Endothelial cell of umbilical vein (primary cell): ENCODE data around the gene TMEM250. TPM values are rescaled to one million over a fixed set of nuclear protein-coding genes. Genes with fewer than 3 reads are reported as not detected.

Source experiments
- BruUV-seq: library from RNA; stranded (reverse); fragments of 400-500 nt; replicated peaks from 2 replicates; lab custom pipeline; 2021; lab: Mats Ljungman, UMichigan
- CTCF ChIA-PET: fragments of 300-600, 350-600 bp; sonication (Branson Sonifier 250); formaldehyde crosslinking; loops from one replicate; lab custom pipeline; 2021; ENCODE audit warnings: antibody characterized with exemption, inconsistent platforms; lab: Charles Lee
- POLR2A ChIA-PET: fragments of 300-600, 350-600 bp; sonication (Branson Sonifier 250); formaldehyde crosslinking; loops from one replicate; lab custom pipeline; 2021; ENCODE audit warnings: antibody characterized with exemption, inconsistent platforms; lab: Charles Lee
- DNase-seq: peaks from one replicate; pipeline ENCODE4 v3.0.0-alpha.2; 2011; ENCODE audit warnings: low read depth, low spot score
- FAIRE-seq: peaks from 2 replicates; lab custom pipeline; 2011; peaks lifted over from hg19 to GRCh38; lab: Jason Lieb, UNC
- H2AFZ ChIP-seq: 2 replicates; pipeline ENCODE4 v1.6.0; 2012; ENCODE audit warnings: low read depth, low read length, control low read depth, inconsistent platforms
- H3K27ac ChIP-seq: 2 replicates; pipeline ENCODE4 v1.5.1; 2011; ENCODE audit warnings: low read depth, mild to moderate bottlenecking, control low read depth, low read length, moderate library complexity; ENCODE audit not compliant: insufficient read depth
- H3K27me3 ChIP-seq, 2 experiments: 2 replicates each; pipeline versions ENCODE4 v1.6.0 to v1.6.1; 2011; ENCODE audit warnings: low read length in 2 of 2, mixed read lengths in 1 of 2; ENCODE audit not compliant: control insufficient read depth in 2 of 2, insufficient read depth in 2 of 2
- H3K36me3 ChIP-seq, 2 experiments: 2 replicates in 1 of 2; 3 replicates in 1 of 2; pipeline ENCODE4 v1.5.1; 2011; ENCODE audit warnings: low read length in 2 of 2, mild to moderate bottlenecking in 1 of 2, moderate library complexity in 1 of 2; ENCODE audit not compliant: control insufficient read depth in 2 of 2, insufficient read depth in 2 of 2; ENCODE audit errors: extremely low read depth in 1 of 2
- H3K4me1 ChIP-seq: 3 replicates; pipeline ENCODE4 v1.5.1; 2011; ENCODE audit warnings: mild to moderate bottlenecking, low read length; ENCODE audit not compliant: control insufficient read depth, insufficient read depth; ENCODE audit errors: extremely low read depth
- H3K4me2 ChIP-seq: 2 replicates; pipeline ENCODE4 v1.6.1; 2011; ENCODE audit warnings: low read length, control low read depth, mixed read lengths; ENCODE audit not compliant: insufficient read depth
- H3K4me3 ChIP-seq, 3 experiments: fragments of 200-600 bp in 1 of 3; sonication (generic), shearing (Covaris generic) in 1 of 3; replicated peaks in 1 of 3; 2 replicates each; pipeline ENCODE4 v1.5.1; 2011 to 2016; ENCODE audit warnings: control low read depth in 3 of 3, low read length in 3 of 3, mild to moderate bottlenecking in 2 of 3, inconsistent platforms in 1 of 3, low read depth in 1 of 3, moderate library complexity in 1 of 3; ENCODE audit not compliant: insufficient read depth in 1 of 3
- H3K79me2 ChIP-seq: 2 replicates; pipeline ENCODE4 v1.6.0; 2012; ENCODE audit warnings: low read length, inconsistent platforms; ENCODE audit not compliant: control insufficient read depth, insufficient read depth
- H3K9ac ChIP-seq: replicated peaks from 2 replicates; pipeline ENCODE3; 2011; ENCODE audit warnings: low read length, control low read depth; ENCODE audit not compliant: insufficient read depth; ENCODE audit errors: extremely low read depth
- H3K9me1 ChIP-seq: replicated peaks from 3 replicates; pipeline ENCODE4 v1.6.0; 2011; ENCODE audit warnings: mild to moderate bottlenecking, low read length; ENCODE audit not compliant: control insufficient read depth, insufficient read depth; ENCODE audit errors: extremely low read depth
- H3K9me3 ChIP-seq: replicated peaks from 2 replicates; pipeline ENCODE4 v1.5.1; 2012; ENCODE audit warnings: low read length, inconsistent platforms; ENCODE audit not compliant: control insufficient read depth, insufficient read depth
- H4K20me1 ChIP-seq: replicated peaks from 2 replicates; pipeline ENCODE3; 2011; ENCODE audit warnings: mild to moderate bottlenecking, low read length; ENCODE audit not compliant: control insufficient read depth, insufficient read depth; ENCODE audit errors: extremely low read depth
- CTCF ChIP-seq, 2 donors: IDR thresholded peaks; 1 replicate in 1 of 2; 2 replicates in 1 of 2; pipeline ENCODE4 v1.5.1; 2011; ENCODE audit warnings: low read length in 2 of 2, mild to moderate bottlenecking in 2 of 2, moderate library complexity in 2 of 2, control low read depth in 1 of 2, inconsistent platforms in 1 of 2, low read depth in 1 of 2; ENCODE audit not compliant: insufficient read depth in 1 of 2; ENCODE audit errors: extremely low read depth in 1 of 2
- EZH2 ChIP-seq: IDR thresholded peaks from 2 replicates; pipeline ENCODE4 v1.6.1; 2012; ENCODE audit warnings: borderline replicate concordance, low read depth, mild to moderate bottlenecking, moderate library complexity, low read length, inconsistent platforms; ENCODE audit not compliant: severe bottlenecking
- FOS ChIP-seq: IDR thresholded peaks from 2 replicates; pipeline ENCODE4 v1.6.1; 2011; ENCODE audit warnings: mild to moderate bottlenecking, low read length, moderate library complexity, borderline replicate concordance; ENCODE audit not compliant: insufficient read depth
- GATA2 ChIP-seq: IDR thresholded peaks from 2 replicates; pipeline ENCODE4 v1.7.0; 2011; ENCODE audit warnings: low read depth, mild to moderate bottlenecking, moderate library complexity, mixed read lengths, low read length; ENCODE audit not compliant: insufficient read length, insufficient read depth
- JUN ChIP-seq: IDR thresholded peaks from 2 replicates; pipeline ENCODE4 v1.6.1; 2011; ENCODE audit warnings: borderline replicate concordance, low read depth; ENCODE audit not compliant: insufficient read length, insufficient read depth
- MAX ChIP-seq: IDR thresholded peaks from 2 replicates; pipeline ENCODE4 v1.6.1; 2011; ENCODE audit not compliant: insufficient read depth, insufficient read length
- MYC ChIP-seq: IDR thresholded peaks from one replicate; pipeline ENCODE4 v1.6.1; 2011; ENCODE audit warnings: mild to moderate bottlenecking, low read depth, low read length
- POLR2A ChIP-seq: IDR thresholded peaks from 2 replicates; pipeline ENCODE4 v1.6.1; 2012; ENCODE audit warnings: low read depth, mild to moderate bottlenecking, control low read depth, low read length
- POLR2AphosphoS5 ChIP-seq: IDR thresholded peaks from 2 replicates; pipeline ENCODE4 v1.6.1; 2012; ENCODE audit warnings: low read depth, mild to moderate bottlenecking, control low read depth, low read length, moderate library complexity; ENCODE audit not compliant: insufficient read depth
- dilution Hi-C: fragments of 300-500 bp; cut with MboI; formaldehyde crosslinking; loops from one replicate; pipeline ENCODE4 v1.15.0; 2019; ENCODE audit warnings: low sequenced_read_pairs; ENCODE audit not compliant: extremely low pct_ligation_motif_present
- intact Hi-C: fragments of 100-400 bp; cut with micrococcal nuclease; formaldehyde crosslinking; loops from one replicate; pipeline ENCODE4 v1.10.0; 2022
- polyA plus RNA-seq, 4 experiments: library from polyadenylated mRNA; depleted of rRNA in 3 of 4; stranded (reverse) in 3 of 4; unstranded in 1 of 4; fragments of >200 nt; gene quantifications; 2 replicates each; pipeline versions ENCODE4 v1.2.1 to v1.2.3, GENCODE V29; 2011 to 2012; ENCODE audit warnings: missing spikeins in 1 of 4
- total RNA-seq: library from RNA; stranded (reverse); gene quantifications from 2 replicates; pipeline ENCODE4 v1.2.3, GENCODE V29; 2021

The TMEM250 gene
- total and polyA plus RNA-seq, 2 donors (not counting 3 experiments of a cell fraction or from before 2014, with no cell fraction given), result 24.9 to 49.9 TPM

GRCh38 chr9:136075134-136075841 lies 43.4 kb downstream of the TMEM250 start:
- Histone ChIP-seq H3K4me2 (no peak overlapping the region), H3K9ac (no peak overlapping the region), H3K9me1 (no peaks in the 10 kb centered on the region), H3K4me3 (no peak overlapping the region), H3K27me3 (no peaks in the 10 kb centered on the region), H2AFZ (no peak overlapping the region), H3K9me3 (no peaks in the 10 kb centered on the region), H4K20me1 (no peaks in the 10 kb centered on the region), H3K36me3 (peaks cover 0 to 8% of the 10 kb centered on the region in 2 experiments), H3K27ac (no peak overlapping the region), H3K79me2 (peaks cover 58% of the 10 kb centered on the region), H3K4me1 (no peaks in the 10 kb centered on the region)
- dilution Hi-C loops, result no loop called here
- no peak for TF ChIP-seq CTCF (IDR thresholded peaks at IDR 0.05; ENCODE audit: extremely low read depth in 1 of 2, insufficient read depth in 1 of 2, low read depth in 1 of 2, low read length in 2 of 2)
- TF ChIP-seq MYC, result no peak
- no peak for TF ChIP-seq FOS
- TF ChIP-seq GATA2, result no peak
- TF ChIP-seq JUN, result no peak
- no peak for TF ChIP-seq POLR2A
- no peak for TF ChIP-seq POLR2AphosphoS5
- no peak for TF ChIP-seq EZH2
- no peak for TF ChIP-seq MAX
- DNase-seq, result no peak
- BruUV-seq, result no TSS peak
- no peak for FAIRE-seq
- intact Hi-C loops, result no loop called here
- ChIA-PET CTCF (no interaction called here), POLR2A (no interaction called here)
